ENCODE results near the gene TMEM181. TPM values are rescaled to one million over a fixed set of nuclear protein-coding genes. Genes with fewer than 3 reads are reported as not detected.

The TMEM181 gene
- total and polyA plus RNA-seq, 2 experiments from 2014 or later: 20.0 to 46.9 TPM

GRCh38 chr6:158619922-158620801 is 60.3 kb downstream of the TMEM181 start:
- H4K20me1 ChIP-seq (ENCODE audit: insufficient read depth, poor library complexity, severe bottlenecking): no peaks in the 10 kb centered on the region
- H3K27ac ChIP-seq: no peak overlapping the region
- WGBS (ENCODE audit: low lambda C conversion rate, missing lambda C conversion rate): 95% methylated on average over 17 of the region's 17 CpGs
- H3K36me3 ChIP-seq (replicated peaks; ENCODE audit: insufficient read depth, low read depth): peaks cover 2% of the 10 kb centered on the region
- H3K4me3 ChIP-seq: no peak overlapping the region
- DNase-seq (ENCODE audit: low spot score): no peak
- no peaks in the 10 kb centered on the region for H3K79me2 ChIP-seq
- H3K4me2 ChIP-seq: no peak overlapping the region
- no peaks in the 10 kb centered on the region for H3K4me1 ChIP-seq (ENCODE audit: insufficient read depth)
- H2AFZ ChIP-seq: no peak overlapping the region
- H3K27me3 ChIP-seq: no peaks in the 10 kb centered on the region
- TF ChIP-seq EZH2phosphoT487 (IDR thresholded peaks at IDR 0.05; ENCODE audit: low read depth, severe bottlenecking, unreplicated experiment) (no peak), EZH2 (IDR thresholded peaks at IDR 0.05; ENCODE audit: borderline replicate concordance) (no peak), CTCF (IDR thresholded peaks at IDR 0.05; ENCODE audit: poor library complexity) (no peak)
- no peaks in the 10 kb centered on the region for H3K9me3 ChIP-seq (ENCODE audit: low read depth)
- no peaks in the 10 kb centered on the region for H3K9me2 ChIP-seq (replicated peaks; ENCODE audit: insufficient read depth)

GRCh38 chr6:158620963-158621693 is 61.2 kb downstream of the TMEM181 start:
- 79% methylated on average over 13 of the region's 13 CpGs for WGBS (ENCODE audit: low lambda C conversion rate, missing lambda C conversion rate)
- no peaks in the 10 kb centered on the region for H3K9me3 ChIP-seq (ENCODE audit: low read depth)
- H3K4me2 ChIP-seq: no peak overlapping the region
- no peaks in the 10 kb centered on the region for H3K79me2 ChIP-seq
- DNase-seq (ENCODE audit: low spot score): no peak
- no peak overlapping the region for H3K4me3 ChIP-seq
- TF ChIP-seq EZH2 (IDR thresholded peaks at IDR 0.05; ENCODE audit: borderline replicate concordance) (no peak), CTCF (IDR thresholded peaks at IDR 0.05; ENCODE audit: poor library complexity) (no peak), EZH2phosphoT487 (IDR thresholded peaks at IDR 0.05; ENCODE audit: low read depth, severe bottlenecking, unreplicated experiment) (no peak)
- no peak overlapping the region for H2AFZ ChIP-seq
- H4K20me1 ChIP-seq (ENCODE audit: insufficient read depth, poor library complexity, severe bottlenecking): no peaks in the 10 kb centered on the region
- H3K9me2 ChIP-seq (replicated peaks; ENCODE audit: insufficient read depth): no peaks in the 10 kb centered on the region
- no peak overlapping the region for H3K27ac ChIP-seq
- no peaks in the 10 kb centered on the region for H3K36me3 ChIP-seq (replicated peaks; ENCODE audit: insufficient read depth, low read depth)
- no peaks in the 10 kb centered on the region for H3K4me1 ChIP-seq (ENCODE audit: insufficient read depth)
- H3K27me3 ChIP-seq: no peaks in the 10 kb centered on the region

DNA sequence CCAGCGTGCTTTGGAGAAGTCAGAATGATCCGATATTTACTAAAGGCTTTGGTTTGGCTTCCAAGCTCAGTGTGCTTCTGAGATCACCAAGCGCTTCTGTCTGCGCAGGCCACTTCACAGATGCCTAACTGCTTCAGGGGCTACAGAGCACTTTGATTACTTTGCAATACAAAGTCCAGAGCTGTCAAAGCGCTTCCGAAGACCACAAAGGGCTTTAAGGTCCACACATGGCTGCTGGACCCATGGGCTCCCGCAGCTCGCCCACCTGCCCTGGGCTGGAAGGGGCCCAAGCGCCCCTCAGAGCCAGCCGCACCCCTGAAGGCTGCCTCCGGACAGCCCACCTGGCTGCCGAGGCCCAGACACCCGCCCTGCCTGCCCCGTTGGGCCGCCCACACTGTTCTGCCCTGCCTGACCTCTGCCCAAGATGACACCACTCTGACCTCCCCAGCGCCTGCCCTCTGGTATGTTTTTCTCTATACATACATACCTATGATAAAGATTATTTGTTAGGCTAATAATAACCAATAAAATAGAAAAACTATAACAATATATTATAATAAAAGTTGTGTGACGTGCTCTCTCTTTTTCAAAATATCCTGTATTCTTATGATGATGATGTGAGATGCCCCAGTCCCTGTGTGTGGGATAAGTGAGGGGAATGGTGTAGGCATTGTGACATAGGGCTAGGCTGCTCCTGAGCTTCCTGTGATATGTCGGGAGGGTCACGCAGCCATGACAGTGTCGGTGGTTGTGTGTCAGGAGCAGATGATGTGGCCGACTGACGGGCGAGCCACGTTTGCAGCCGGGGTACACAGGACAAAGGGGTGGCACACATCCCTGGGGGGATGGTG is 62.0 kb downstream of the TMEM181 start:
- 94% methylated on average over 25 of the region's 25 CpGs for WGBS (ENCODE audit: low lambda C conversion rate, missing lambda C conversion rate)
- H3K4me1 ChIP-seq (ENCODE audit: insufficient read depth): no peaks in the 10 kb centered on the region
- no peaks in the 10 kb centered on the region for H3K79me2 ChIP-seq
- no peak overlapping the region for H3K4me2 ChIP-seq
- H3K27ac ChIP-seq: no peak overlapping the region
- DNase-seq (ENCODE audit: low spot score): no peak
- H3K9me2 ChIP-seq (replicated peaks; ENCODE audit: insufficient read depth): no peaks in the 10 kb centered on the region
- H3K27me3 ChIP-seq: no peaks in the 10 kb centered on the region
- H3K36me3 ChIP-seq (replicated peaks; ENCODE audit: insufficient read depth, low read depth): no peaks in the 10 kb centered on the region
- H4K20me1 ChIP-seq (ENCODE audit: insufficient read depth, poor library complexity, severe bottlenecking): no peaks in the 10 kb centered on the region
- H3K4me3 ChIP-seq: no peak overlapping the region
- TF ChIP-seq CTCF (IDR thresholded peaks at IDR 0.05; ENCODE audit: poor library complexity) (no peak), EZH2 (IDR thresholded peaks at IDR 0.05; ENCODE audit: borderline replicate concordance) (no peak), EZH2phosphoT487 (IDR thresholded peaks at IDR 0.05; ENCODE audit: low read depth, severe bottlenecking, unreplicated experiment) (no peak)
- H2AFZ ChIP-seq: no peak overlapping the region
- no peaks in the 10 kb centered on the region for H3K9me3 ChIP-seq (ENCODE audit: low read depth)
